GM18499 (cell line): ENCODE measurements around the gene PIAS1.

Experiments
- ATAC-seq: cut with Tn5 transposase; IDR thresholded peaks from one replicate; pipeline ENCODE4 v1.9.1; 2021; ENCODE audit warnings: moderate number of reproducible peaks; ENCODE audit not compliant: insufficient read depth, unreplicated experiment

PIAS1 gene

GRCh38 chr15:68113273-68113672 lies 59.2 kb downstream of the PIAS1 start:
- no peak for ATAC-seq

GRCh38 chr15:68113751-68114150 lies 59.6 kb downstream of the PIAS1 start:
- ATAC-seq = no peak

GRCh38 chr15:68114356-68114755 lies 60.2 kb downstream of the PIAS1 start:
- ATAC-seq = no peak

- ATAC-seq = no peak
These were observed 60.7 kb downstream of the PIAS1 start for GRCh38 chr15:68114840-68115239.

- no peak for ATAC-seq
These were observed 70.6 kb downstream of the PIAS1 start for GRCh38 chr15:68124700-68125099.

GRCh38 chr15:68126396-68126795 lies 72.3 kb downstream of the PIAS1 start:
- no peak for ATAC-seq

- no peak for ATAC-seq
These were observed 75.0 kb downstream of the PIAS1 start for GRCh38 chr15:68129072-68129471.

GRCh38 chr15:68130851-68131250 lies 76.7 kb downstream of the PIAS1 start:
- no peak for ATAC-seq

GRCh38 chr15:68137096-68137495 lies 83.0 kb downstream of the PIAS1 start:
- no peak for ATAC-seq

GRCh38 chr15:68143129-68143528 lies 89.0 kb downstream of the PIAS1 start:
- no peak for ATAC-seq

GRCh38 chr15:68143785-68144184 lies 89.7 kb downstream of the PIAS1 start:
- no peak for ATAC-seq

- ATAC-seq = no peak
These were observed 91.6 kb downstream of the PIAS1 start for GRCh38 chr15:68145706-68146105.

GRCh38 chr15:68148039-68148438 lies 93.9 kb downstream of the PIAS1 start:
- ATAC-seq = no peak

GRCh38 chr15:68149059-68149458 lies 94.9 kb downstream of the PIAS1 start:
- ATAC-seq = no peak

GRCh38 chr15:68150187-68150586 lies 96.1 kb downstream of the PIAS1 start:
- ATAC-seq = no peak

- no peak for ATAC-seq
These were observed 97.2 kb downstream of the PIAS1 start for GRCh38 chr15:68151277-68151676.

- ATAC-seq = no peak
These were observed 98.2 kb downstream of the PIAS1 start for GRCh38 chr15:68152342-68152741.

GRCh38 chr15:68154923-68155559 lies 100.9 kb downstream of the PIAS1 start:
- no peak for ATAC-seq

- no peak for ATAC-seq
These were observed 103.0 kb downstream of the PIAS1 start for GRCh38 chr15:68157074-68157473.

- no peak for ATAC-seq
These were observed 104.0 kb downstream of the PIAS1 start for GRCh38 chr15:68158046-68158628.

GRCh38 chr15:68163191-68163590 lies 109.1 kb downstream of the PIAS1 start:
- ATAC-seq = no peak

- no peak for ATAC-seq
These were observed 112.7 kb downstream of the PIAS1 start for GRCh38 chr15:68166847-68167246.
